GM20000 (cell line): ENCODE results near the gene FBXW7.

ENCODE experiments used
- DNase-seq: peaks from one replicate; pipeline ENCODE4 v3.0.0; 2012; ENCODE audit warnings: low spot score
- TF ChIP-seq, protein P1 (sequence below): IDR thresholded peaks from 2 replicates; pipeline ENCODE4 v1.5.1; 2012; ENCODE audit warnings: mild to moderate bottlenecking, control low read depth; ENCODE audit errors: extremely low read depth, missing control alignments

Gene FBXW7, protein sequence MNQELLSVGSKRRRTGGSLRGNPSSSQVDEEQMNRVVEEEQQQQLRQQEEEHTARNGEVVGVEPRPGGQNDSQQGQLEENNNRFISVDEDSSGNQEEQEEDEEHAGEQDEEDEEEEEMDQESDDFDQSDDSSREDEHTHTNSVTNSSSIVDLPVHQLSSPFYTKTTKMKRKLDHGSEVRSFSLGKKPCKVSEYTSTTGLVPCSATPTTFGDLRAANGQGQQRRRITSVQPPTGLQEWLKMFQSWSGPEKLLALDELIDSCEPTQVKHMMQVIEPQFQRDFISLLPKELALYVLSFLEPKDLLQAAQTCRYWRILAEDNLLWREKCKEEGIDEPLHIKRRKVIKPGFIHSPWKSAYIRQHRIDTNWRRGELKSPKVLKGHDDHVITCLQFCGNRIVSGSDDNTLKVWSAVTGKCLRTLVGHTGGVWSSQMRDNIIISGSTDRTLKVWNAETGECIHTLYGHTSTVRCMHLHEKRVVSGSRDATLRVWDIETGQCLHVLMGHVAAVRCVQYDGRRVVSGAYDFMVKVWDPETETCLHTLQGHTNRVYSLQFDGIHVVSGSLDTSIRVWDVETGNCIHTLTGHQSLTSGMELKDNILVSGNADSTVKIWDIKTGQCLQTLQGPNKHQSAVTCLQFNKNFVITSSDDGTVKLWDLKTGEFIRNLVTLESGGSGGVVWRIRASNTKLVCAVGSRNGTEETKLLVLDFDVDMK

DNA sequence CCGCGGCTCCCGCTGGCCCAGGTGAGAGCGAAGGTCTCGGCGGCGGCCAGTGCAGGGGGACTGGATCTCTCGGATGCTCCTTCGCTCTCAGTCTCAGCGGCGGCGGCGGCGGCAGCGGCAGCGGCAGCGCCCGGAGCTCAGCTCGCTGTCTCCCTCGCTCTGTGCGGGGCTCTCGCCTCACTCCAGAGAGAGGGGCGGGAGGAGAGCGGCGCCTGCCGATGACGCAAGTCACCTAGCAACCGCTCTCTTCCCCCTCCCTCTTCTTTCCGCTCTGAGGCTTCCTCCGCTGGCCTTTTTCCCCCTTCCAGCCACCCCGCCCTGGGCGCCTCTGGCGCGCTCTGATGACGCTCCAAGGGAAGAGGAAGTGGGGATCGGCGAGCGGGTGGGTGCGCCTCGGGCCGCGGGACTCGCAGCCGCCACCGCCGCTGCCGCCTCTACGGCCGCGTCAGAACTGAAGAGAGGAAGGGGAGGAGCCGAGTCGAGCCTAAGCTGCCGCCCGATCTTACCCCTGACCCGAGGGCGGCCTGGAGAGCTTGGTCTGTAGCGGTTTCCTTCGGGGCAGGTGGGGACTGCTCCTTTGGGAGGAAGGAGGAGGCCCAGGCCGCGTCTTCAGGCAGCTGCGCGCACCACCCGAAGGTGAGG is at the start of gene FBXW7:
TSS of gene FBXW7 (minus strand) at position 190 of the 642 bp plus-strand sequence. CDS start 124,289 bp downstream, outside the sequence.
- DNase-seq = peak; percentile 98
- TF ChIP-seq, protein P1, sequence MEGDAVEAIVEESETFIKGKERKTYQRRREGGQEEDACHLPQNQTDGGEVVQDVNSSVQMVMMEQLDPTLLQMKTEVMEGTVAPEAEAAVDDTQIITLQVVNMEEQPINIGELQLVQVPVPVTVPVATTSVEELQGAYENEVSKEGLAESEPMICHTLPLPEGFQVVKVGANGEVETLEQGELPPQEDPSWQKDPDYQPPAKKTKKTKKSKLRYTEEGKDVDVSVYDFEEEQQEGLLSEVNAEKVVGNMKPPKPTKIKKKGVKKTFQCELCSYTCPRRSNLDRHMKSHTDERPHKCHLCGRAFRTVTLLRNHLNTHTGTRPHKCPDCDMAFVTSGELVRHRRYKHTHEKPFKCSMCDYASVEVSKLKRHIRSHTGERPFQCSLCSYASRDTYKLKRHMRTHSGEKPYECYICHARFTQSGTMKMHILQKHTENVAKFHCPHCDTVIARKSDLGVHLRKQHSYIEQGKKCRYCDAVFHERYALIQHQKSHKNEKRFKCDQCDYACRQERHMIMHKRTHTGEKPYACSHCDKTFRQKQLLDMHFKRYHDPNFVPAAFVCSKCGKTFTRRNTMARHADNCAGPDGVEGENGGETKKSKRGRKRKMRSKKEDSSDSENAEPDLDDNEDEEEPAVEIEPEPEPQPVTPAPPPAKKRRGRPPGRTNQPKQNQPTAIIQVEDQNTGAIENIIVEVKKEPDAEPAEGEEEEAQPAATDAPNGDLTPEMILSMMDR = no peak

DNA sequence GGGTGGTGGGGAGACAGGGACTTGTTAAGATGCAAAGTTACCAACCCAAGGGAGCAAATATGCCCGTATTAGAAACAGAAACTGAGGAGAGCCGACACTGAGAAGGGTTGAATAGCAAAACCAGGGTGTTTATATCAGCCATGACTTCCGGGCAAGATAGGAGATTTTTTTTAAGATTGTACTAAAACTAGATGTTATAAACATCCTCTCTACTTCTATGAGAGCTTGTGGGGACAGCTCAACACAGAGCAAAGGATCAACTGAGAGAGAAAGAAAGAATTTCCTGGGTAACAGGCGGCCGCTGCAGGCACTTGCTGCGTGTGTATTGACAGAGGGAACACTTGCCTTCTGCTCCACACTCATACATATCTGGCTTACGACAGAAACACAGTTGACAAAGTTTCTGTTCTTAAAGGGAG is 49.1 kb upstream of the FBXW7 start:
- TF ChIP-seq, protein P1 = no peak
- peak; percentile 38 for DNase-seq

DNA sequence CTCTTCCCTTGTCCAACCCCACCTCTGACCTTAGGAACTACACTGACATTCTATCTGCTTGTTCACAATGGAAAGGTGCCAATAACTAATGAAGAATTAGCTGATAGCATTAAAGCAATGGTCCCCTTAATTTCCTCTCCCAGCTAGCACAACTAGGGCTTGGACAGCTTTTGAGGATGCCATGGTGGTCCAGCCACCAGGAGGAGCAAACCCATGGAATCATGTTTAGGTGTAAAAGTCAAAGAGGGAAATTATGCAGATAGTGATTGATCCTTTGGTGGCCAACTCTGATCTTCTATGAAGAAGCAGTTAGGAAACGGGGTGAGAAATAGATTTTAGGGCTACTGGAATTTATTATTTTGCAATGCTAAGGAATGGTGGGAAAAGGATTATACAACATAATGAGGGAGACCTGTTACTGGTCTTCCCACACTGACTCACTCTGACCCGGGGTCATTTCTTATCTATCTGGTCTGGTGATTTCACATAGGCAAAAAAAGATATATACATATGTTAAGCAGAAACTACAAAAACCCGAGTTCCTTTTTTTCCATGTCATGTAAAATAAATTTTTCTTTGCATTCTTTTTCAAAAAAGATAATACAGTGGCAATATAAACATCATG is 45.8 kb upstream of the FBXW7 start:
- no peak for DNase-seq
- TF ChIP-seq, protein P1 = no peak

DNA sequence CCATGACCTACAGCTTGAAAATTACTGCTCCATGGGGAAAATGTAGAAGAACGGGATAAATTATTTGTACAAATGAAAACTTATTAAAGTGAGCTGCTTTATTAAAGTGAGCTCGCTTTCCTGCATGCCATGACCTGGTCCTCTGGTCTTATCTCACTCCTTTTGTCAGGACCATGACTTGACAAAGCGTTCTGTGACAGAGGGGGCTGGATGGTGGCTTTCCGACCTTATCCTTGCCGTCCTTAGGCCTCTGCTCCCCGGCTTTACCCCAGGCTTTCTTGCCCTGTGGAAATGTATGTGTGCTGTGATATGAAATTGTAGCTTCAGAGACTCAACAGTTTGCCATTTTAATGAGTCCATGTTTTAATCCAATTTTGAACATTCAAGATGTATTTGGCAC is 44.0 kb upstream of the FBXW7 start:
- no peak for DNase-seq
- TF ChIP-seq, protein P1 = no peak

DNA sequence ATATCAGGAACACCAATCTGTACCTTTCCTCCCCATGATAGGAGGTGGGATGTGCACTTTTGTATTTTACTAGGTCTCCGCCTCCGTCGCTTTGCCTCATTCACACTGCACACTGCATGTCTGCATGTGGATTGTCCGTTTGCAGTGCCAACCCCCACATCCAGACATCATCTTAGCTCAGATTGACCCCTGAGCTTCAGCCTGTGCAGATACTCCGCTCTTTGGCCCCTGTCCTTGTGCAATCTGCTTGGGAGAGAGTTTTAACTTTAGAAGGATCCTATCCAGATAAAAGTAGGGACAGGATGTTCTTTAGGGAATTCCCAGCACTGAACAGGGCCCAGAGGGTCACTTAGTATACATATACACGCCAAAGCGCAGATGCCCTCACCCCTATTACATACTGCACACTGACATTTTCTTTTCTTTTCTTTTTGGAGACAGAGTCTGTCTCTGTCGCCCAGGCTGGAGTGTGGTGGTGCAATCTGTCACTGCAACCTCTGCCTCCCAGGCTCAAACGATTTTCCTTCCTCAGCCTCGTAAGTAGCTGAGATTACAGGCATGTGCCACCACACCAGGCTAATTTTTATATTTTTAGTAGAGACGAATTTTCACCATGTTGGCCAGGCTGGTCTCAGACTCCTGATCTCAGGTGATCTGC is 43.3 kb upstream of the FBXW7 start:
- TF ChIP-seq, protein P1 = no peak
- DNase-seq = no peak

DNA sequence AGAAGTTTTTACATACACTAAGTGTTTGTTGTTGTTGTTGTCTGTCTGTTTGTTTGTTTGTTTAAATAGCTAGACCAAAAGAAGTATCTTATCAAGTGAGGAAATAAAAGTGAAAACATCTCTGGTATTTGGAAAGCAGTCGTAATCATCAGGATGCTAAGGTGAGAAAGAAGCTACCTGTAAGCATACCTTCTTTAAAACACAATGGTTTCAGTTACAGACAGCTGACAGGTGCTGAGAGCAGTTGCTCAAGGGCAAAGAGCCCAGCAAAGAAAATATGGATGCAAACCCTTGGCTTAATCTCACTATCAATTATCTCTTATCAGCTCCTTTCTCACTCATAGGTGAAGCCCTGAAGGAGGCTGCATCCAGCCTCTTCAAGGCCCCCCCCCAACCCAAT is 42.8 kb upstream of the FBXW7 start:
- TF ChIP-seq, protein P1 = no peak
- no peak for DNase-seq
